ENCODE results near the gene SEPTIN1. TPM values are rescaled to one million over a fixed set of nuclear protein-coding genes. Genes with fewer than 3 reads are reported as not detected.
"Not testable (repeated sequence)": the region's sequence is repeated elsewhere in the genome, so short reads cannot be mapped to it uniquely, and the experiment has no call there.

SEPTIN1 gene
- total RNA-seq, 1 experiment from 2014 or later, result not detected

DNA sequence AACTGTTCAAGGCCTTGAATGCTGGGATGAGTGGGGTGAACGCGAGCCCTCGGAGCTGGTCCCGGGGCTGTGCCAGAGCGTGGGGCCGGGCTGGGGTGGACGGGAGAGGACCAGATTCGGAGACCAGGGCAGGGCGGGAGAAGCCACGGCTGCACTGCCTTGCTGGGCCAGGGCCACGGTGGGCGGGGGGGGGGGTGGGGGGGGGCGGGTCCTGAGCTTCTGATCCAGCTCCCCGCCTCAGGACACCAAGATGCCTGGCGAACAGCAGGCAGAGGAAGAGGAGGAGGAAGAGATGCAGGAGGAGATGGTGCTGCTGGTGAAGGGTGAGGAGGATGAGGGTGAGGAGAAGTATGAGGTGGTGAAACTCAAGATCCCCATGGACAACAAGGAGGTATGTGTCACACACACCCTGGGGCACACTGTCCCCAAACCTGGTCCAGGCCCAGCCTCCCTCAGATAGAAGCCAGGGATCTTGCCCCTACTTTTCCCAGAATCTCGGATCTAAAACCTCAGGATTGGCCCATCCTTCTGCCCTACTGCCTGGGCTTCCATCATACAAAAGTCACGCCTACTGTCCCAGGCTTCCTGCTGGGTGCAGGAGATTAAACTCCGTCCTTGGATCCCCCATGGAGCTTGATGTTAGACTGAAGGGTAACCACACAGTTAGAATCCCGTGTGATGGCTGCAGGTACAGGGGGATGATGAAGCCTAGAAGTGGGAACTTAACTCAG, 25.6 kb upstream of the SEPTIN1 start:
- in situ Hi-C loops (cut with HindIII; ENCODE audit: low pct_unique_long_range_greater_than_20kb, low sequenced_read_pairs), result no loop called here
- DNase-seq (ENCODE audit: low read depth, low spot score), result no peak

DNA sequence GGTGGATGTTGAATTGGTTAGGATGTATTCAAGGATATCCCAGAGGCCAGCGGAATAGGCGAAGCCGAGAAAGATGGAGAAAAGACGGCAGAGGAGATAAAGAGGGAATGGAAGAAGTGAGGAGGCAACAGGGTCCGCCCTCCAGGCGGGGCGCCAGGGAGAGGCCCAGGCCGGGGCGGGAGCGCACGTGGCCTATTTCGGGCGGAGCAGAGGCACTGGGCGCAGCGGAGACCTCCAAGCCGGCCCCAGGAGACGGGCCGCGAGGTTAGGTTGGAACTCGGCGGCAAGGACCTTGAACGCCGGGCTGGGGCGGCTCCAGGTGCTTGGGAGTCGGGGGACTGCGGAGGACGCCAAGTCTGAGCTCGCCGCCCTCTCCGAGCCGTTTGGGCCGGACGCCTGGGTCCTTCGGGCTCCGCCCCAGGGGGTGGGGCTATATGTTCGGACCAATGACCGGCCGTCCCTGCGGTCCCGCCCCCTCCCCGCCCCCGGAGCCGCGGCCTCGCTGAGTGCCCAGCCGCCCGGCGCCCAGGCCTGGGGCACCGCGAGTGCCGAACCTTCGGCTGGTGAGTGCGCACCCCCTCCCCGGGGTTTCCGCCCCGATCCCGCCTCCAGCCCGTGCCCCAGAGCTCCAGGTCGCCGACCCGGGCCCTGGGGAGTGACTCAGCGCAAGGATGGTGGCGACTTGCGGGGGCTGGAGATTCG, 24.9 kb upstream of the SEPTIN1 start, which contains the start of gene ZNF771:
Gene ZNF771, plus strand, starts transcription at position 505 of the 702 bp plus-strand sequence. CDS start 448 bp downstream, outside the sequence.
- in situ Hi-C loops (cut with HindIII; ENCODE audit: low pct_unique_long_range_greater_than_20kb, low sequenced_read_pairs), result no loop called here
- peak; percentile 81 for DNase-seq (ENCODE audit: low read depth, low spot score)

DNA sequence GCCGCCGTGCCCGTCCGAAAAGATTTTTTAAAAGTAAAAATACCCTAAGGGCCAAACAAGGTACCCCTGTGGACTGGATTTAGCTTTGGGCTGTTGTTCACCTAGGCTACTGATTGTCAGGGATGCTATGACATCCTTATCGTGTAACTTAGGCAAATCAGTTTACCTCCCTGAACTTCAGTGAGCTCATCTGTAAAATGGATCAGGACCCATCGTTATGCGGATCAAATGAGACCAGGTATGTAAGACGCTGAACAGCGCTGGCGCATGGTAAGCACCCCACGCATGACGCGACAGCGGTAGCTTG, 24.4 kb upstream of the SEPTIN1 start:
- in situ Hi-C loops (cut with HindIII; ENCODE audit: low pct_unique_long_range_greater_than_20kb, low sequenced_read_pairs), result no loop called here
- no peak for DNase-seq (ENCODE audit: low read depth, low spot score)

DNA sequence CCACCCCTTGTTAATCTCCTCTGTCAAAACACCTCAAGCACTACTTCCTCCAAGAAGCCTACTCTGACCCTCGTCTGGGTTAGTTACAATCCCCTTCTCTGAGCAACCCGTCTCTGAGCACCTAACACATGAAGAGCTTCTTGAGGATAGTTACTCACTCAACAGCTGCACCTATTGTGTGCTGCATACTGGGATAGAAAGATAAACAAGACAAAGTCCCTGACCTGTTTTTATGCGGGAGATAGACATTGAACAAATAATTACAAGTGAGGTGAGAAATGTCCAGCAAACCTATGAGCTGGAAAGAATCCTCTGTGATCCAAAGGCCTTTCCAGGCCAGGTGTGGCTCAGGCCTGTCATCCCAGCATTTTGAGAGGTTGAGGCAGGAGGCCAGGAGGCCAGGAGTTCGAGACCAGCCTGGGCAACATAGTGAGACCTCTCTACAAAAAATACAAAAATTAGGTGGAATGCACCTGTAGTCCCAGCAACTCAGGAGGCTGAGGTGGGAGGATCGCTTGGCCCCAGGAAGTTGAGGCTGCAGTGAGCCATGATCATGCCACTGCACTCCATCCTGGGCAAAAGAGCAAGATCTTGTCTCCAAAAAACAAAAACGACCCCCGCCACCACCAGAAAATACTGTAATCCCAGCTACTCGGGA, 19.5 kb upstream of the SEPTIN1 start:
- in situ Hi-C loops (cut with HindIII; ENCODE audit: low pct_unique_long_range_greater_than_20kb, low sequenced_read_pairs), result no loop called here
- DNase-seq (ENCODE audit: low read depth, low spot score), result no peak

DNA sequence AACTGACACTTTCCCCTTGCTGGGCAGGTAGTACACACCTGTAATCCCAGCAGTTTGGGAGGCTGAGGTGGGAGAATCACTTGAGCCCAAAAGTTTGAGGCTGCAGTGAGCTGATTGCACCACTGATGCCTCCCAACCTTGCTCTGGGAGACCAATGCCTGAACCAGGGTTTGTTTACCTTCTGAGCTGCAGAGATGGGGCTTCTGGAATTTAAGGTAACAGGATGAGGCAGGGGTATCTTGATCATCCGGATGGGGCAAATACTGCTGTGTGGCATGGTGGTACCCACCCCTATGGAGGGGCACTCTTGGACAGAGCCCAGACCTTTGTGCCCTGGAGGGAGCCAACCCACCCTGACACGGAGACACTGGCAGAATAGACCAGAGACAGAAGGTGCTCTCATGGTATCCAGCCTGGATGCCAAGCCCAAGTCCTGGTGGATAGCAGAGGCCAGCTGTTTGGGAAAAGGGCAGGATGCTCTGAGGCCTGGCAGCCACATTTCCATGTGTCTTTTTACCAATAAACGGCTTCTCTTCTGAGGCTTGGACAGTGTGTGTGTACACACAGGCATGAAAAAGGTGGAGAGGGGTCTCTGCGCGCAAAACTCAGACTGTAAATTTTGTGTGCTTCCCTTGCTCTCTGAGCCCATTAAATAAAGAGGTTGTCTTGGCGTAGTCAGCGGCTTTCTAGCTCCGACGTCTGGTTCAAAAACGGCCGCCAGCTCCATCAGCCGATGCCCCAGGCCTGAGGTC, 17.2 kb upstream of the SEPTIN1 start:
- DNase-seq (ENCODE audit: low read depth, low spot score), result no peak
- in situ Hi-C loops (cut with HindIII; ENCODE audit: low pct_unique_long_range_greater_than_20kb, low sequenced_read_pairs), result no loop called here

DNA sequence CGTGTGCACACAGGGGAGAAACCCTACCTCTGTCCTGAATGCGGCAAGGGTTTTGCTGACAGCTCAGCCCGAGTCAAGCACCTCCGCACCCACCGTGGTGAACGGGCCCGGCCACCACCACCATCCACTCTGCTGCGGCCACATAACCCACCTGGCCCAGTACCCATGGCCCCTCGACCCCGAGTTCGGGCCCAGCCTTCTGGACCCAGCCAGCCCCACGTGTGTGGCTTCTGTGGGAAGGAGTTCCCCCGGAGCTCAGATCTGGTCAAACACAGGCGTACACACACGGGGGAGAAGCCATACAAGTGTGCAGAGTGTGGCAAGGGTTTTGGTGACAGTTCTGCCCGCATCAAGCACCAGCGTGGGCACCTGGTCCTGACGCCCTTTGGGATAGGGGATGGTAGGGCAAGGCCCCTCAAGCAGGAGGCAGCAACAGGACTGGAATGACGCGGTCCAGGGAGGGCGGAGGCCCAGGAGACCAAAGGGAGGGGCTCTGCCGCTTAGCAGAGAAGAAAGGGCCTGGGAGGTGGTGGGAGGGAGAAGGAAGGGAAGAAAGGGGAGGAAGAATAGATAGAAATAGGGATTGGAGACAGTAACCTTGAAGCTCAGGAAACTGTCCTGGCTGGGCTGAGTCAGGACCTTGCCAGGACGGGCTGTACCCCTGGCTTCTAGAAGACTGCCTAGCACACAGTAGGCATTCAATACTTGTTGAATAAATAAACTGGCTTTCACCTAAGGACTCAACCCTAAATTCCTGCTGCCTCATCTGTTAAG, 16.5 kb upstream of the SEPTIN1 start:
- DNase-seq (ENCODE audit: low read depth, low spot score), result no peak
- in situ Hi-C loops (cut with HindIII; ENCODE audit: low pct_unique_long_range_greater_than_20kb, low sequenced_read_pairs), result no loop called here

DNA sequence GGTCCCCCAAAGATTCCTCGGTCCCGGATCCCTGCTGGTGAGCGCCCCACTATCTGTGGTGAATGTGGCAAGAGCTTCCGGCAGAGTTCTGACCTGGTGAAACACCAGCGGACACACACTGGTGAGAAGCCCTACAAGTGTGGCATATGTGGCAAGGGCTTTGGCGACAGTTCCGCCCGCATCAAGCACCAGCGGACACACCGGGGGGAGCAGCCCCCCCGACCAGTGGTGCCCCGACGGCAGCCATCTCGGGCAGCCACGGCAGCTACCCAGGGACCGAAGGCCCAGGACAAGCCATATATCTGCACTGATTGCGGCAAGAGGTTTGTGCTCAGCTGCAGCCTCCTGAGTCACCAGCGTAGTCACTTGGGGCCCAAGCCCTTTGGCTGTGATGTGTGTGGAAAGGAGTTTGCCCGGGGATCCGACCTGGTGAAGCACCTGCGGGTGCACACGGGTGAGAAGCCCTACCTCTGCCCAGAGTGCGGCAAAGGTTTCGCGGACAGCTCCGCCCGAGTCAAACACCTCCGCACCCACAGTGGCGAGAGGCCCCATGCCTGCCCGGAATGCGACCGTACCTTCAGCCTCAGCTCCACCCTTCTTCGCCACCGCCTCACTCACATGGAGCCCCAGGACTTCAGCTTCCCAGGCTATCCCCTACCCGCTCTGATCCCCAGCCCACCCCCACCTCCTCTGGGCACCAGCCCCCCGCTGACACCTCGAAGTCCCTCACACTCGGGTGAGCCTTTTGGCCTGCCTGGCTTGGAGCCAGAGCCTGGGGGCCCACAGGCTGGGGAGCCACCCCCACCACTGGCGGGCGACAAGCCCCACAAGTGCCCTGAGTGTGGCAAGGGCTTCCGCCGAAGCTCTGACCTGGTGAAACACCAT, 15.7 kb upstream of the SEPTIN1 start:
- in situ Hi-C loops (cut with HindIII; ENCODE audit: low pct_unique_long_range_greater_than_20kb, low sequenced_read_pairs), result no loop called here

DNA sequence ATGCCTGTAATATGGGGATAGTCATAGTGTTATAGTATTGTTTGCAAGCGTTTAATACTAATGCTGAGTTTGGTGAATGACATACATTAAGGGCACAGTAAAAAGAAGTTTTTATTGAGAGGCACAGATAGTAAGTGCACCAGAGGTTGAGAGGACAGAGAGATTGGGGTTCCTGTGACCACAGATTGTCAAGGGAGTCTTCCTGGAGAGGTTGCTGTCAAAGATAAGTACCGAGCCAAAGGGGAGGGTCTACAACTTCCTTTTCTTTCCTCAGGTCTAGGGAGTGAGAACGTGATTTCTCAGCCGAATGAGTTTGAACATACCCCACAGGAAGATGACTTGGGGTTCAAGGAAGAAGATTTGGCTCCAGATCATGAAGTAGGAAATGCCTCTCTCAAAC, 14.7 kb upstream of the SEPTIN1 start:
- no peak for DNase-seq (ENCODE audit: low read depth, low spot score)
- in situ Hi-C loops (cut with HindIII; ENCODE audit: low pct_unique_long_range_greater_than_20kb, low sequenced_read_pairs), result no loop called here

More for the DNA sequence above, 15.7 kb upstream of the SEPTIN1 start:
- no peak for DNase-seq (ENCODE audit: low read depth, low spot score)

DNA sequence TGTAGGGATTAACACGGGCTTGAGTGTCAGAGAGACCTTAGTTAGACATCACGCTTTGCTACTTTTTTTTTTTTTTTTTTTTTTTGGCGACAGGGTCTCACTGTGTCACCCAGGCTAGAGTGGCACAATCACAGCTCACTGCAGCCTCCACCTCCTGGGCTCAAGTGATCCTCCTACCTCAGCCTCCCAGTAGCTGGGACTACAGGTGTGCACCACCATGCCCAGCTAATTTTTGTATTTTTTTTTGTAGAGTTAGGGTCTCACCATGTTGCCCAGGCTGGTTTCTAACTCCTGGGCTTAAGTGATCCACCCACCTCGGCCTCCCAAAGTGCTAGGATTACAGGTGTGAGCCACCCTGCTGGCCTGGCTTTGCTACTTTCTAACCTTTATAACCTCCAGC, 14.3 kb upstream of the SEPTIN1 start:
- in situ Hi-C loops (cut with HindIII; ENCODE audit: low pct_unique_long_range_greater_than_20kb, low sequenced_read_pairs); DNase-seq (ENCODE audit: low read depth, low spot score): not testable (repeated sequence)

DNA sequence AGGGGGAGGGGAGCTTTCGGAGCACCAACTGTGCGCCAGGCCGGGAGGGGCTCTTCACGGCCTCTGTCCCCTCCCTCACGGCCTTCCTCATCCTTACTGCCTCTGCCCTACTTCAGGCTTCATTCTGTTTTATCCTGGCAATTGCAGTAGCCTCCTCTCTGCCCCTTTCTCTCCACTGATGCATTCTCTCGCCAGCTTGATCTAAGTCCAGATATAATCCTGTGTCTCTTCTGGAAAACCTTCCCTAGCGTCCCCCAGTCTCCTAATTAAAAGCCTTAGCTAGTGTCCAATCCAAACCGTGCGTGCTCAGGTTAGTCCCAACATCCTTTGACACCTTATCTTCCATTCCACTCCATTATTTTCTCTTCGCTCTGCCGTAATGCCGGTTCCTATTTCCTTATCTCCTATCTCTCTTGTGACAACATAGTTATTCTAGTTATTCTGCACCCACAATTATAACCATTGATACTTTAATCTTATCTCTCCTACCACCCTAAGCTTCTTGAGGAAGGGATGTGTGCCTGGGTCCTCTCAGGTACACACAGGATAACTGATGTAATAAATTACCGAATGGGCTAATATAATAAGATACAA, 13.7 kb upstream of the SEPTIN1 start:
- in situ Hi-C loops (cut with HindIII; ENCODE audit: low pct_unique_long_range_greater_than_20kb, low sequenced_read_pairs), result no loop called here
- no peak for DNase-seq (ENCODE audit: low read depth, low spot score)

DNA sequence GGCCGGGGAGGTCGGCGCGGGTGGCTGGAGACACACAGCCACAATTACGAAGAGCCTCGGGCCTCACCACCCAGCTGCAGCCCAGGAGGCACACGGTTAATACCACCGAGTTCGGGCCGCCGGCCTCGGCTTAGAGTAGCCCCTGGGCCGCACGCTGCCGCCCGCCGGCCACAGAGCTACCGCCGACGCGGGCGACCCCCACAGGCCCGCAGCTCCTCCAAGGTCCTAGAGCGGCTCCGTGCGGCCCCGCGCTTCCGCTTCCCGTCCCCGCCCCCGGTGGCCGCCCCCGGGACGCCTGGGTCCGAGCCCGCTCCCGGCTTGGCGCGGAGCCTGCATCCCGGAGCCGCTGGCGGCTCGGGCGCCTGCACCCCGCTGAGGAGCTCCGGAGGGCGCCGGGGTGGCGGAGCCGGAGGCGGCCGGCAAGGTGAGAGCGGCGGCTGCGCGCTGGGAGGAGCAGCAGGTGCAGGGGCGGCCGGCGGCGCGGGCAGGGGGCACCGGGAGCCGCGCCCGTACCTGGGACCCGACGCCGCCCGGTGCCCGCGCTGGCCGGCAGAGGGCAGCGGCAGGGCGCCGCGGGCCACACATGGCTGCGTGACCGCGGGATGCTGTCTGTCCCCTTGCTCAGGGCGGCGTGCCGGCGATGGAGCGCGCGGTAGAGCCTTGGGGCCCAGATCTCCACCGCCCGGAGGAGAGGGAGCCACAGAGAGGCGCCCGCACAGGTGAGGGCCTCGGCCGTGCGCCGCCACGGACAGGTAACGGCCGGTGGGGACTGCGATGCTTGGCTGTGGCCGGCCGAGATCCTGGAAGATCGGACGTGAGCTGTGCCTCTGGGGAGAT, 13.0 kb upstream of the SEPTIN1 start, which contains the start of gene ZNF48:
Gene ZNF48, plus strand, starts transcription at position 266 of the 837 bp plus-strand sequence. Its CDS starts 375 bp downstream, at position 641.
- peak; percentile 28 for DNase-seq (ENCODE audit: low read depth, low spot score)
- in situ Hi-C loops (cut with HindIII; ENCODE audit: low pct_unique_long_range_greater_than_20kb, low sequenced_read_pairs), result no loop called here

DNA sequence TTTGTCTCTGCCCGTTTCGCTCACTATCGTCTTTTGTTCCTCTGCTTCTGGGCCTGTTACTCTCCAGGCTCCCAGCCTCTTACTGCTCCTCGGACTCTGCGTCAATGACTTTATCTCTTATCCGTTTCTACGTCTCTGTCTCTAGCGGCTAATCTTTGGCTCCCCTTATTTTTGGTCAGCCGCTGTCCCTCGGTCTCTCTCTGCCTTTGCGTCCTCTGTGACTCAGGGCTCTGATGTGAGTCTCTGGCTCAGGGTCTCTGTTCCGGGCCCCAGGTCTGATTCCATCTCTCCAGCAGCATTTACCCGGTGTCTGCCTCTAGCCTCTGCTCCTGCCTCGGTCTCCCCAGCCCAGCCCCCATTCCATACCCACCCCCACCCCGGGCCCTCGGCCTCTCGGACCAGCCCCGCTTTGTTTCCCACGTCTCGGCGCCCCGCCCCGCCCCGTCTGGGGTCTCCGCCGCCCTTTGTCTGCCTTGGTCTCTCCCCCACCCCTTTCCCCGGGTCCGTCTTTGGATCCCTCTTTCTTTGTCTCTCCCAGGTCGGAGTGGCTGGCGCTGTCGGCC, 12.3 kb upstream of the SEPTIN1 start:
- in situ Hi-C loops (cut with HindIII; ENCODE audit: low pct_unique_long_range_greater_than_20kb, low sequenced_read_pairs), result no loop called here
- DNase-seq (ENCODE audit: low read depth, low spot score), result no peak

DNA sequence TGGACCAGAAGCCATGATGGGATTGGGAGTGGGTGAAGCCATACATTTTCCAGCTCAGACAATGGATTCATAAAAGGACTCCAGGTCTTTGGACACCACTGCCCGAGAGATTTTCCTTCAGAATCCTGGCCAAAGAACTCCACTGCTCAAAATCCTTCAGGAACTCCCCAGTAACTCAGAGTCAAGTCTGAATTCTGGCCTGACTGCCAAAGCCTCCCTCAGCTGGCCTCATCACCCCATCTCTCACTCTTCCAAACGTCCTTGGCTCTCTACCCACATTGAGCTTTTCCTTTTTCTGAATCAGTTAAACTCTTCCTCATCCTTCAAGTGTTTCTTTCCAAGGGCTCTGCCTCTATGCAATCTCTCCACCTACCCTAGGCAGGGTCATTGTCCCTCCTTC, 1.2 kb upstream of the SEPTIN1 start:
- in situ Hi-C loops (cut with HindIII; ENCODE audit: low pct_unique_long_range_greater_than_20kb, low sequenced_read_pairs), result no loop called here
- DNase-seq (ENCODE audit: low read depth, low spot score), result no peak

DNA sequence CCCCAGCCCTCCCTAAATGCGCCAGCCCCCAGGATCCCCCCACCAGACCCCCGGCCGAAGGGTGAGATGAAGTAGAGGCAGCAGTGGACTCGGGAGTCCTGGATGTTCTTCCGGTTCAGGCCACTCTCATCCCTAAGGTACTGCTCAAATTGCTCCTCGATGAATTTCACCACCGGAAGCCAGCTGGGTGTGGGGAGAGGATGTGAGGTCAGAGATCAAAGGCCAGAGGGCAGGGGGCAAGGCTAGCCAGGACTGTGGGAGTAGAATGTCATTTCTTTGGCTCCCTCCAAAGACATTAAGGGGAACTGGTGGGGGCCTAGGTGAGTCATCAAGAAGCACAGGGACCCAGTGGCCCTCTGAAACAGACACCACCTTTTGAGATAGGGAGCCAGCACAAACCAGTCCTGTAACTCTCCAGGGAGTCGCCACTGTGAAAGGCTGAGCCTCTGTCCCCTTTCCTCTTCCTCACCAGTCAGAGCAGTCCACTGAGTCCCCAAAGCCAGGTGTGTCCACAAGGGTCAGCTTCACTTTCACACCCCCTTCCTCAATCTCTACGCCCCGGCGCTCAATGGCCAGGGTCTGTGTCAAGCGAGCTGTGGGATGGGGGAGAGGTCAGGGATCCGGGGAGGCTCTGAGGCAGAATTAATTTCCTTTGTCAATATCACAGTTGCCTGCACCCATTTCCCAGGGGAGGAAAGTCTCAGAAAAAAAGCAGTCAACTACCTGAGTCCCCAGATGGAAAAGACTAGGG, 895 bp downstream of the SEPTIN1 start:
- in situ Hi-C loops (cut with HindIII; ENCODE audit: low pct_unique_long_range_greater_than_20kb, low sequenced_read_pairs), result no loop called here
- DNase-seq (ENCODE audit: low read depth, low spot score), result no peak
